MM.1S (cell line): ENCODE results near the gene PPP1R17.

Experiments used
- DNase-seq: peaks from one replicate; pipeline ENCODE4 v3.0.0-alpha.2; 2015
- H2AFZ ChIP-seq: fragments of 300-600 bp; sonication (generic); 2 replicates; pipeline ENCODE4 v1.6.0; 2016; ENCODE audit warnings: antibody characterized with exemption, low read length
- H3F3A ChIP-seq: fragments of 300-600 bp; sonication (generic); 2 replicates; pipeline ENCODE4 v1.6.1; 2016; ENCODE audit warnings: mild to moderate bottlenecking, antibody characterized with exemption, low read length, moderate library complexity, mixed read lengths; ENCODE audit not compliant: insufficient read depth
- H3K27ac ChIP-seq: fragments of 300-600 bp; sonication (generic); 2 replicates; pipeline ENCODE4 v1.5.1; 2016; ENCODE audit warnings: mild to moderate bottlenecking, low read length
- H3K27me3 ChIP-seq: fragments of 300-600 bp; sonication (generic); replicated peaks from 2 replicates; pipeline ENCODE4 v1.6.0; 2016; ENCODE audit warnings: low read length; ENCODE audit not compliant: insufficient read depth
- H3K36me3 ChIP-seq: fragments of 300-600 bp; sonication (generic); replicated peaks from 2 replicates; pipeline ENCODE4 v1.6.1; 2016; ENCODE audit warnings: mild to moderate bottlenecking, low read length, mixed read lengths; ENCODE audit not compliant: insufficient read depth
- H3K4me1 ChIP-seq: fragments of 300-600 bp; sonication (generic); 2 replicates; pipeline ENCODE4 v1.6.1; 2016; ENCODE audit warnings: low read length, mixed read lengths
- H3K4me2 ChIP-seq: fragments of 300-600 bp; sonication (generic); 2 replicates; pipeline ENCODE4 v1.6.0; 2016; ENCODE audit warnings: low read depth, low read length
- H3K4me3 ChIP-seq: fragments of 300-600 bp; sonication (generic); 2 replicates; pipeline ENCODE4 v1.5.1; 2016; ENCODE audit warnings: low read length, mixed read lengths
- H3K79me2 ChIP-seq: fragments of 300-600 bp; sonication (generic); 2 replicates; pipeline ENCODE4 v1.6.1; 2016; ENCODE audit warnings: mixed run types, low read length, mixed read lengths
- H3K9ac ChIP-seq: fragments of 300-600 bp; sonication (generic); 2 replicates; pipeline ENCODE4 v1.6.1; 2016; ENCODE audit warnings: low read length, mixed read lengths
- H3K9me2 ChIP-seq: fragments of 300-600 bp; sonication (generic); replicated peaks from 2 replicates; pipeline ENCODE4 v1.6.1; 2016; ENCODE audit warnings: mild to moderate bottlenecking, low read length, mixed read lengths; ENCODE audit not compliant: insufficient read depth
- H3K9me3 ChIP-seq: fragments of 300-600 bp; sonication (generic); replicated peaks from 2 replicates; pipeline ENCODE4 v1.6.1; 2016; ENCODE audit warnings: mild to moderate bottlenecking, low read length, mixed read lengths; ENCODE audit not compliant: insufficient read depth
- H4K20me1 ChIP-seq: fragments of 300-600 bp; sonication (generic); 2 replicates; pipeline ENCODE4 v1.6.1; 2016; ENCODE audit warnings: mild to moderate bottlenecking, low read length, moderate library complexity, mixed read lengths; ENCODE audit not compliant: insufficient read depth
- EZH2 ChIP-seq: fragments of 300-600 bp; sonication (generic); optimal IDR thresholded peaks from 2 replicates; pipeline ENCODE3; 2017; ENCODE audit warnings: low read depth, mild to moderate bottlenecking, antibody characterized with exemption, low read length, mixed read lengths
- EZH2phosphoT487 ChIP-seq: fragments of 300-600 bp; sonication (generic); IDR thresholded peaks from 2 replicates; pipeline ENCODE4 v1.6.1; 2018; ENCODE audit warnings: antibody characterized with exemption, low read length
- TF ChIP-seq, protein P1 (sequence below): fragments of 300-600 bp; sonication (generic); IDR thresholded peaks from 2 replicates; pipeline ENCODE4 v1.5.1; 2016; ENCODE audit warnings: antibody characterized with exemption, low read length, mixed read lengths

Gene PPP1R17

DNA sequence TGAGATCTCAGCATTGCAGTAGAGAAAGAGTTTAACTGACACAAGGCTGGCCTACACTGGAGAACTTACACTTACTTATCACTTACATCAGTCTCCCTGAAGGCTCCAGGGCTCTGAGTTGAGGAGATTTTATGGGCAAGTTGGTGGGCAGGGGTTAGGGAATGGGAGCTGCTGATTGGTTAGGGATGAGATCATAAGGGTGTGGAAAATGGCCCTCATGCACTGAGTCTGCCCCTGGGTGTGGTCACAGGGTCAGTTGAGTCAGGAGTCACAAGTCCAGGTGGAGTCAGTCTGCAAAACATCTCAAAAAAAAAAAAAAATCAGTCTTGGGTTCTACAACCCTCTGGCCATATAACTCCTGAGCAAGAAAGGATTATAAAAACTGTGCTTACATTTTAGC, 60.5 kb downstream of the PPP1R17 start:
- no peaks in the 10 kb centered on the region for H3K9me2 ChIP-seq
- H3F3A ChIP-seq = no peaks in the 10 kb centered on the region
- no peaks in the 10 kb centered on the region for H3K79me2 ChIP-seq
- H3K27ac ChIP-seq = no peak overlapping the region
- H3K36me3 ChIP-seq = no peaks in the 10 kb centered on the region
- no peak overlapping the region for H3K9ac ChIP-seq
- no peaks in the 10 kb centered on the region for H3K9me3 ChIP-seq
- DNase-seq = no peak
- no peaks in the 10 kb centered on the region for H3K27me3 ChIP-seq
- no peaks in the 10 kb centered on the region for H3K4me1 ChIP-seq
- no peak for TF ChIP-seq EZH2
- TF ChIP-seq, protein P1, sequence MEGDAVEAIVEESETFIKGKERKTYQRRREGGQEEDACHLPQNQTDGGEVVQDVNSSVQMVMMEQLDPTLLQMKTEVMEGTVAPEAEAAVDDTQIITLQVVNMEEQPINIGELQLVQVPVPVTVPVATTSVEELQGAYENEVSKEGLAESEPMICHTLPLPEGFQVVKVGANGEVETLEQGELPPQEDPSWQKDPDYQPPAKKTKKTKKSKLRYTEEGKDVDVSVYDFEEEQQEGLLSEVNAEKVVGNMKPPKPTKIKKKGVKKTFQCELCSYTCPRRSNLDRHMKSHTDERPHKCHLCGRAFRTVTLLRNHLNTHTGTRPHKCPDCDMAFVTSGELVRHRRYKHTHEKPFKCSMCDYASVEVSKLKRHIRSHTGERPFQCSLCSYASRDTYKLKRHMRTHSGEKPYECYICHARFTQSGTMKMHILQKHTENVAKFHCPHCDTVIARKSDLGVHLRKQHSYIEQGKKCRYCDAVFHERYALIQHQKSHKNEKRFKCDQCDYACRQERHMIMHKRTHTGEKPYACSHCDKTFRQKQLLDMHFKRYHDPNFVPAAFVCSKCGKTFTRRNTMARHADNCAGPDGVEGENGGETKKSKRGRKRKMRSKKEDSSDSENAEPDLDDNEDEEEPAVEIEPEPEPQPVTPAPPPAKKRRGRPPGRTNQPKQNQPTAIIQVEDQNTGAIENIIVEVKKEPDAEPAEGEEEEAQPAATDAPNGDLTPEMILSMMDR = no peak
- TF ChIP-seq EZH2phosphoT487 = no peak
- H3K4me3 ChIP-seq = no peak overlapping the region
- H3K4me2 ChIP-seq = no peak overlapping the region
- H2AFZ ChIP-seq = no peak overlapping the region
- no peaks in the 10 kb centered on the region for H4K20me1 ChIP-seq

DNA sequence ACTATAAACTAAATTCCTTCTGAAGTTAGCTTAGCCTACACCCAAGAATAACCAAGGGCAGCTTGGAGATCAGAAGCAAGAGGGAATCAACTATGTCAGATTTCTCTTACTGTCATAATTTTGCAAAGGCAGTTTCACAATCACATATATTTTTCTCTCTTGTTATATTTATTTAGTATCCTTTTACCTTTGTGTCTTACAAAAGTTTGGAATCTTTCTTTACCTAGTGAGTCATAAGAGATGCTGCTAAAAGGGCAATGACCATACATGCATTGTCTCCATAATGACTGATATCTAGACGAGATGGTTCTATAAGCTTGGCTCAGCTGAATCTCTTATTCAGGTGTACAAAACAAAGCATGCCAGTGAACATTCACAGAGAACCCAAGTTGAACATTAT, 61.1 kb downstream of the PPP1R17 start:
- Histone ChIP-seq H3K9me2 (no peaks in the 10 kb centered on the region), H3K4me1 (no peaks in the 10 kb centered on the region), H3K27ac (no peak overlapping the region), H3K79me2 (no peaks in the 10 kb centered on the region), H4K20me1 (no peaks in the 10 kb centered on the region), H3K36me3 (no peaks in the 10 kb centered on the region), H3K4me2 (no peak overlapping the region), H2AFZ (no peak overlapping the region), H3K27me3 (no peaks in the 10 kb centered on the region), H3F3A (no peaks in the 10 kb centered on the region), H3K4me3 (no peak overlapping the region), H3K9ac (no peak overlapping the region), H3K9me3 (no peaks in the 10 kb centered on the region)
- no peak for DNase-seq
- TF ChIP-seq EZH2phosphoT487 (no peak), EZH2 (no peak)
- TF ChIP-seq, protein P1 = no peak

DNA sequence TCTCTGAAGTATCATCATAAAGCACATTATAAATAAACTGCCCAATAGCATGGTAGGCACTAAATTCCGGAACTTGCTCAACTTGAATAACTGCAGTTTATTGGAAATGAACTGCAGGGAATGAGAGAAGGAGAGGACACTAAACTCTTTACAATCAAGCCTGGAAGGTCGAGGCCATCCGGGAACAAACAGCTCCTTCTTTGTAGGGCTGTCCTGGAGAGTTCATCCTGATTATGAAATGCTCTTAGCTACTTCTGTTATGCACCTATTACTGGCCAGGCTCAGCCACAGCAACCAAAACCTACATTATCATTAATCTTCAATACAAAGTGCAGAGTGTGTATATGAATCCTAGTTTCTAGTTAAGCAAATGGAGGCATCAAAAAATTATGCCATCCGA, 64.7 kb downstream of the PPP1R17 start:
- Histone ChIP-seq H2AFZ (no peak overlapping the region), H3K36me3 (no peaks in the 10 kb centered on the region), H3K9ac (no peak overlapping the region), H3K79me2 (no peaks in the 10 kb centered on the region), H3F3A (no peaks in the 10 kb centered on the region), H3K9me2 (no peaks in the 10 kb centered on the region), H3K4me2 (no peak overlapping the region), H4K20me1 (no peaks in the 10 kb centered on the region), H3K9me3 (no peaks in the 10 kb centered on the region), H3K4me3 (no peak overlapping the region), H3K4me1 (no peaks in the 10 kb centered on the region), H3K27me3 (no peaks in the 10 kb centered on the region), H3K27ac (no peak overlapping the region)
- TF ChIP-seq, protein P1 = no peak
- TF ChIP-seq EZH2phosphoT487 = no peak
- TF ChIP-seq EZH2 = no peak
- no peak for DNase-seq
